IPS-20b (cell line): Measurements from ENCODE around the gene COL15A1.

Source experiments
- H3K27ac ChIP-seq: one replicate; pipeline ENCODE4 v1.5.1; 2013; ENCODE audit warnings: low read length
- H3K27me3 ChIP-seq: 2 replicates; pipeline ENCODE4 v1.6.1; 2013; ENCODE audit warnings: mild to moderate bottlenecking, low read length, inconsistent platforms; ENCODE audit not compliant: insufficient read depth
- H3K36me3 ChIP-seq: 2 replicates; pipeline ENCODE4 v1.6.1; 2013; ENCODE audit warnings: low read depth, mild to moderate bottlenecking, inconsistent platforms, low read length, moderate library complexity; ENCODE audit not compliant: insufficient read depth
- H3K4me1 ChIP-seq: 2 replicates; pipeline ENCODE4 v1.6.1; 2013; ENCODE audit warnings: mild to moderate bottlenecking, control low read depth, inconsistent platforms, low read length, moderate library complexity; ENCODE audit not compliant: insufficient read depth
- H3K4me3 ChIP-seq: 2 replicates; pipeline ENCODE4 v1.5.1; 2013; ENCODE audit warnings: mild to moderate bottlenecking, low read length, inconsistent platforms
- H3K9ac ChIP-seq: 2 replicates; pipeline ENCODE4 v1.6.1; 2013; ENCODE audit warnings: low read depth, mild to moderate bottlenecking, inconsistent platforms, low read length, moderate library complexity
- H3K9me3 ChIP-seq: 2 replicates; pipeline ENCODE4 v1.6.1; 2013; ENCODE audit warnings: mild to moderate bottlenecking, low read depth, low read length, inconsistent platforms; ENCODE audit not compliant: insufficient read depth

Gene COL15A1

GRCh38 chr9:99031994-99032393 lies 88.3 kb downstream of the COL15A1 start:
- Histone ChIP-seq H3K4me3 (no peak overlapping the region), H3K36me3 (no peaks in the 10 kb centered on the region), H3K9me3 (no peaks in the 10 kb centered on the region), H3K4me1 (no peaks in the 10 kb centered on the region), H3K27ac (no peak overlapping the region), H3K9ac (no peak overlapping the region), H3K27me3 (no peaks in the 10 kb centered on the region)

DNA sequence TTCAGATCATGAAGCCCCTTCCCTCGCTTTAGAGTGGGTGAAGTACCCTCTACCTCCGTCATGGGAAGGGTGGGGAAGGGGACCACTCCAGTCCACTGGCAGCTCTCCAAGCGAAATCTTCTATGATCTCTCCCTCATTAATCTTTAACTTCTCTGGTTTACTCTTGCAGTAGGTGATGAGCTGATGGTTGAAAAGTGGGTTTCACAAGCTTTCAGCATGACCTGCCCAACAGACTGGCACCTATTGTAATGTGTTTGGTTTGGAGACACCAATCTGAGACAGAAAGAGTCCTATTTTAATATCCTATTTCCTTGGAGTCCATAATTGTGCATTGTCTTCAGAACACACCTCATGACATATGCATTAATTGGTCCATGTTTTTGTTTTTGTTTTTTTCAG lies 90.4 kb downstream of the COL15A1 start:
- H3K4me1 ChIP-seq = no peaks in the 10 kb centered on the region
- H3K9ac ChIP-seq = no peak overlapping the region
- no peaks in the 10 kb centered on the region for H3K27me3 ChIP-seq
- H3K4me3 ChIP-seq = no peak overlapping the region
- H3K27ac ChIP-seq = no peak overlapping the region
- H3K36me3 ChIP-seq = no peaks in the 10 kb centered on the region
- no peaks in the 10 kb centered on the region for H3K9me3 ChIP-seq

DNA sequence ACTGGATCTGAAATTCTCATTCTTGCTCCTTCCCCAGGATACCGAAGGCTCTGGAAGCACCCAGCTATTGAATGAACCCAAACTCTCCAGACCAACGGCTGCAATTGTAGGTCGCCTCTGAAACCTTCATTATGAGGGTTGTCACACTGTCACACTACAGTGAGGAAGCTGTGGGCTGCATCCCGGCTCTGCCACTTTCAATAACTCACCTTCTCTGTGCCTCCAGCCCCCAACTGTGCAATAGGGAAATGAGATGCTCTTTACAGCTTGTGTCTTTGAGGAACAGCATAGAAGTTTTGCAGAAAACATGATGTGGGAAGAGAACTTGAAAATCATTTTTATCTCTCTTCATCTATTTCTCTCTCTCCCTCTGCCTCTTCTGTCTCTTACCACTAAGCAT lies 91.6 kb downstream of the COL15A1 start:
- H3K27me3 ChIP-seq = no peaks in the 10 kb centered on the region
- no peaks in the 10 kb centered on the region for H3K36me3 ChIP-seq
- H3K4me1 ChIP-seq = no peaks in the 10 kb centered on the region
- no peak overlapping the region for H3K9ac ChIP-seq
- H3K27ac ChIP-seq = no peak overlapping the region
- H3K4me3 ChIP-seq = no peak overlapping the region
- no peaks in the 10 kb centered on the region for H3K9me3 ChIP-seq

GRCh38 chr9:99037769-99038483 lies 94.2 kb downstream of the COL15A1 start:
- H3K27me3 ChIP-seq = no peaks in the 10 kb centered on the region
- H3K9ac ChIP-seq = no peak overlapping the region
- no peaks in the 10 kb centered on the region for H3K9me3 ChIP-seq
- H3K36me3 ChIP-seq = no peaks in the 10 kb centered on the region
- H3K4me3 ChIP-seq = no peak overlapping the region
- H3K4me1 ChIP-seq = no peaks in the 10 kb centered on the region; the same call in 1 of the 2 replicates
- H3K27ac ChIP-seq = no peak overlapping the region

GRCh38 chr9:99038484-99038820 lies 94.7 kb downstream of the COL15A1 start:
- no peak overlapping the region for H3K27ac ChIP-seq
- no peak overlapping the region for H3K9ac ChIP-seq
- H3K36me3 ChIP-seq = no peaks in the 10 kb centered on the region
- H3K4me1 ChIP-seq = no peaks in the 10 kb centered on the region; the same call in 1 of the 2 replicates
- no peaks in the 10 kb centered on the region for H3K9me3 ChIP-seq
- no peak overlapping the region for H3K4me3 ChIP-seq
- no peaks in the 10 kb centered on the region for H3K27me3 ChIP-seq

DNA sequence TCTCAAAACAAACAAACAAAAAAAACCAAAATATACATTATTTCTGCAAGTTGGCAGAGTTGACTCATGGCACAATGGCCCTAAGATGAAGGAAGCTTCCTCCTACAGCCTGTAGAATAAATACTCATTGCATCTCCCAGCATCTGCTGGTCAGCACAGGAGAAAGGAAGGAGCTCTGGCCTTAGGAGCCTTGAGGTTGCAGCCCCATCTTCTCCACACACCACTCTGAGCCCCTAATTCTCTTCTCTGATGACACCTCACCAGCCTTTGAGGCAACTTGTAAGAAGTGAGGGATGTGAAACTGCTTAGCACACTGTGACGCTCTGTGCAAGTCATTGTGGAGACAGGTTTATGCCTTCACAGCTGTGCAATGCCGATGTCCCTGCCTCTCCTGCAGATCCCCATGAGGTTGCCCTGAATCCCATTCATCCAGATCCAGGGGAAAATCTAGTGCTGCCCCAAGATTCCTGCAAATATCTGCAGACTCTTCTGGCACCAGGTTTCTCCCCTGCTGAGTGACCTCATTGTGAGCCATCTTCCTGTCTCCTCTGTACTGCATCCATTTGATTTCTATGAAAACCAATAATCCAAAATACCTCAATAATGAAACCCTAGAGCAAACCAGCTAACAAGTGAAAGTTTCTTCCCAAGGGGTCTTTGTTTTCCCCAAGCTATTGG lies 95.9 kb downstream of the COL15A1 start:
- no peaks in the 10 kb centered on the region; the same call in 1 of the 2 replicates for H3K4me1 ChIP-seq
- no peak overlapping the region for H3K27ac ChIP-seq
- peaks cover 2% of the 10 kb centered on the region; the same call in 1 of the 2 replicates for H3K9me3 ChIP-seq
- H3K27me3 ChIP-seq = no peaks in the 10 kb centered on the region
- H3K4me3 ChIP-seq = no peak overlapping the region
- H3K9ac ChIP-seq = no peak overlapping the region
- H3K36me3 ChIP-seq = no peaks in the 10 kb centered on the region

DNA sequence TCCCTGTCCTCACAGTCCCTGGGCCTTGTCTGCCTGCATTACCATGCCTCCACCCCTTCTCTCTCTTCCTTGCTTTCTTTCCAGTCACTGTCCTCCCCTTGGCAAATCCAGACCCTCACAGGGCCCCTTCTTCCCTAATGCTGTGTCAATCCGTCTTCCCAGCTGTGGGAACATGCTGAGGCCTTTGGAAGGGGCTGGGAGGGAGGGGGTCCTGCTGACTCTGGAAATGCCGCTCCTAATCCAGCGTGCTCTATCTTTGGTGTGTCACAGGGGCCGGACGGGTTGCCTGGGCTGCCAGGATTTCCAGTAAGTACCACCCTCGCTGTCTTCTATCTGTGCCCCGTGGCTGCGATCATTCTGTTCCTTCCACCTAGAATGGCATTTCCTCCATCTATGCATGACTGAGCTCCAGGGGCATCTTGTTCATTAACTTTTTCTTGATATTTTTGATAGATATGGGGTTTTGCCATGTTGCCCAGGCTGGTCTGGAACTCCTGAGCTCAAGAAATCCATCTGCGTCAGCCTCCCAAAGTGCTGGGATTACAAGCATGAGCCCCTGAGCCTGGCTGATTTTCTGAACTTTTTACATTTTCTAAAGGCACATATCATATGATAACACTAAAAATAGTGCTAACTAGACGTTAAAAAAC lies 96.7 kb downstream of the COL15A1 start:
- no peaks in the 10 kb centered on the region for H3K27me3 ChIP-seq
- H3K4me1 ChIP-seq = no peaks in the 10 kb centered on the region; the same call in 1 of the 2 replicates
- H3K9me3 ChIP-seq = peaks cover 4% of the 10 kb centered on the region; the same call in 1 of the 2 replicates
- no peak overlapping the region for H3K9ac ChIP-seq
- H3K27ac ChIP-seq = no peak overlapping the region
- H3K4me3 ChIP-seq = no peak overlapping the region
- H3K36me3 ChIP-seq = no peaks in the 10 kb centered on the region

DNA sequence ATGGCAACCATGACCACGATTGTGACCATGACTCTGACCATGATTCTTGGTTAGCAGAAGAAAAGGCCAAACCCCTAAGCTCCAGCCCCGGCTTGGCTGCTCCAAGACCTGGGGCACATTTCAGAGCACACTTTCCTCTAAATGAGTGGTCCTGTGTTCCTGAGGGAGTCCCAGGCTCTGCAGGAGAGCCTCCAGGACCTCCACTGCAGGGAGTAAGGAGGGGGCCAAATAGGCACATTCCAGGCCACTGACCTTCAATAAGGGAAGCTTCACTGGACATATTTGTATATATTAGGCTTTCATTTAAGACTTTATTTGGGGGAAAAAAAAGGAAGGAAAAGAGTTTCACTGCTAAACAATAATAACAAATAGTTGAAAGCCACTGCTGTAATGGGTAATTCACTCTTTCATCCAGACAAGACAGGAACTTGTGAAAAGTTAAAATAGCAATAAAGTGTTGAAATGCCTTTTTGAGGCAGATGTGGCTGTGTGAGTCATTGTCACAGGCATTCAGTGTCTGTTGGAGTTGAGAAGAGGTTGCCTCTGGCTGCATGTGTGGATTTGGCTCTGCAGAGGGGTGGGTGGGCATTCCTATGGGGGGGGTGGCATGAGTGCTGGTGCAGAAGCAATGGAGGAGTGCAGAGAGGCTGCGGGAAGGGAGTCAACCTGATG lies 97.3 kb downstream of the COL15A1 start:
- Histone ChIP-seq H3K9me3 (peaks cover 4% of the 10 kb centered on the region; the same call in 1 of the 2 replicates), H3K9ac (no peak overlapping the region), H3K27ac (no peak overlapping the region), H3K36me3 (no peaks in the 10 kb centered on the region), H3K27me3 (no peaks in the 10 kb centered on the region), H3K4me3 (no peak overlapping the region), H3K4me1 (no peaks in the 10 kb centered on the region; the same call in 1 of the 2 replicates)

- no peaks in the 10 kb centered on the region for H3K27me3 ChIP-seq
Observed at GRCh38 chr9:99041618-99042017, 97.9 kb downstream of the COL15A1 start.

DNA sequence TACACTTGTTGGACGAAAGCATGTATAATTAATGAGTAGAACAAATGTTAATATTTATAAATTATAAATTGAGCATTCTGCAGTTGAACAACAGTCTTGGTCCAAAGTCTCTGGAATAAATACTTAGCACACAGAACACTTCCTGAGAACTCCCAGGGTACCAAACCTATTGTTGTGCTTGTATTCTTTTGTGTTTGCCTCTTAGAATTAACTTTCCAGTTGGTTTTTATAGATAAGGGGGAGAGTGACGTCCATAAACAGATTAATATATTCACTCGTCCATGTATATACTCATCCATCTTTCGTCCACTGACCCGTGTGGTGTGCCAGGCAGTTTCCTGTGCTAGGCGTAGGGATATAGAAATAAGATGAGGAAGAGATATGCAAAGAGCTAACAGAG lies 98.9 kb downstream of the COL15A1 start:
- Histone ChIP-seq H3K9ac (no peak overlapping the region), H3K36me3 (no peaks in the 10 kb centered on the region), H3K4me1 (no peaks in the 10 kb centered on the region; the same call in 1 of the 2 replicates), H3K27ac (no peak overlapping the region), H3K4me3 (no peak overlapping the region), H3K27me3 (no peaks in the 10 kb centered on the region), H3K9me3 (peaks cover 4% of the 10 kb centered on the region; the same call in 1 of the 2 replicates)

More at GRCh38 chr9:99041618-99042017, 97.9 kb downstream of the COL15A1 start:
- Histone ChIP-seq H3K4me1 (no peaks in the 10 kb centered on the region; the same call in 1 of the 2 replicates), H3K4me3 (no peak overlapping the region), H3K9me3 (peaks cover 4% of the 10 kb centered on the region; the same call in 1 of the 2 replicates), H3K36me3 (no peaks in the 10 kb centered on the region), H3K9ac (no peak overlapping the region), H3K27ac (no peak overlapping the region)

GRCh38 chr9:99044827-99045226 lies 101.1 kb downstream of the COL15A1 start:
- H3K27me3 ChIP-seq = no peaks in the 10 kb centered on the region
- no peaks in the 10 kb centered on the region for H3K36me3 ChIP-seq
- H3K27ac ChIP-seq = no peak overlapping the region
- no peak overlapping the region for H3K4me3 ChIP-seq
- H3K9ac ChIP-seq = no peak overlapping the region
- no peaks in the 10 kb centered on the region; the same call in 1 of the 2 replicates for H3K4me1 ChIP-seq
- H3K9me3 ChIP-seq = peaks cover 4% of the 10 kb centered on the region; the same call in 1 of the 2 replicates
